PC-3 (cell line): ENCODE measurements around the gene CA10. TPM values are rescaled to one million over a fixed set of nuclear protein-coding genes. Genes with fewer than 3 reads are reported as not detected.

Experiments used
- ATAC-seq: fragments of 200-7000 bp; cut with Tn5 transposase; 2 replicates; pipeline ENCODE4 v1.9.1; 2020; ENCODE audit warnings: mild to moderate bottlenecking, moderate library complexity
- BruUV-seq: library from RNA; stranded (reverse); fragments of 400-500 nt; replicated peaks from 2 replicates; lab custom pipeline; 2021; lab: Mats Ljungman, UMichigan
- CTCF ChIA-PET: fragments of 300-600 bp; sonication (Branson Sonifier 250); formaldehyde crosslinking; loops from one replicate; lab custom pipeline; 2022; ENCODE audit warnings: antibody characterized with exemption; lab: Charles Lee
- POLR2A ChIA-PET: fragments of 300-600 bp; sonication (Branson Sonifier 250); formaldehyde crosslinking; loops from one replicate; lab custom pipeline; 2022; ENCODE audit warnings: antibody characterized with exemption; ENCODE audit not compliant: unreplicated experiment; lab: Charles Lee
- DNase-seq: peaks from one replicate; pipeline ENCODE4 v3.0.0-alpha.2; 2015
- H2AFZ ChIP-seq: fragments of 300-600 bp; sonication (generic); 2 replicates; pipeline ENCODE4 v1.6.0; 2016; ENCODE audit warnings: antibody characterized with exemption, low read length
- H3F3A ChIP-seq: fragments of 300-600 bp; sonication (generic); one replicate; pipeline ENCODE4 v1.6.0; 2017; ENCODE audit warnings: antibody characterized with exemption, low read length, control low read depth, mild to moderate bottlenecking; ENCODE audit not compliant: unreplicated experiment
- H3K27ac ChIP-seq: fragments of 300-600 bp; sonication (generic); 2 replicates; pipeline ENCODE4 v1.5.1; 2016; ENCODE audit warnings: mild to moderate bottlenecking, low read length
- H3K27me3 ChIP-seq: fragments of 300-600 bp; sonication (generic); 2 replicates; pipeline ENCODE4 v1.6.1; 2016; ENCODE audit warnings: low read length, mixed read lengths
- H3K36me3 ChIP-seq: fragments of 300-600 bp; sonication (generic); 2 replicates; pipeline ENCODE4 v1.6.1; 2016; ENCODE audit warnings: low read depth, mixed run types, low read length, mixed read lengths
- H3K4me1 ChIP-seq: fragments of 300-600 bp; sonication (generic); 2 replicates; pipeline ENCODE4 v1.5.1; 2016; ENCODE audit warnings: low read length; ENCODE audit not compliant: insufficient read depth
- H3K4me2 ChIP-seq: fragments of 300-600 bp; sonication (generic); 2 replicates; pipeline ENCODE4 v1.6.0; 2016; ENCODE audit warnings: low read length
- H3K4me3 ChIP-seq: fragments of 300-600 bp; sonication (generic); 2 replicates; pipeline ENCODE4 v1.5.1; 2016; ENCODE audit warnings: mild to moderate bottlenecking, low read length, mixed read lengths
- H3K79me2 ChIP-seq: fragments of 300-600 bp; sonication (generic); 2 replicates; pipeline ENCODE4 v1.6.1; 2017; ENCODE audit warnings: low read length, mixed read lengths
- H3K9ac ChIP-seq: fragments of 300-600 bp; sonication (generic); 2 replicates; pipeline ENCODE4 v1.6.0; 2016; ENCODE audit warnings: mild to moderate bottlenecking, low read length
- H3K9me2 ChIP-seq: fragments of 300-600 bp; sonication (generic); replicated peaks from 2 replicates; pipeline ENCODE4 v1.6.1; 2016; ENCODE audit warnings: mixed run types, low read length, mixed read lengths
- H3K9me3 ChIP-seq: fragments of 300-600 bp; sonication (generic); 2 replicates; pipeline ENCODE4 v1.6.1; 2016; ENCODE audit warnings: low read length, mixed read lengths
- H4K20me1 ChIP-seq: fragments of 300-600 bp; sonication (generic); 2 replicates; pipeline ENCODE4 v1.6.1; 2016; ENCODE audit warnings: low read length, mixed read lengths
- EZH2 ChIP-seq: fragments of 300-600 bp; sonication (generic); IDR thresholded peaks from one replicate; pipeline ENCODE4 v1.6.1; 2017; ENCODE audit warnings: antibody characterized with exemption, mild to moderate bottlenecking, low read length; ENCODE audit not compliant: unreplicated experiment
- EZH2phosphoT487 ChIP-seq: fragments of 300-600 bp; sonication (generic); IDR thresholded peaks from 2 replicates; pipeline ENCODE4 v1.6.1; 2018; ENCODE audit warnings: mild to moderate bottlenecking, antibody characterized with exemption, low read length, borderline replicate concordance
- intact Hi-C: fragments of 100-400 bp; cut with micrococcal nuclease; formaldehyde crosslinking; loops from 2 replicates; pipeline ENCODE4 v1.9.0; 2023
- total RNA-seq: library from RNA; depleted of rRNA; stranded (reverse); fragments of >200 nt; gene quantifications from 2 replicates; pipeline ENCODE4 v1.2.3, GENCODE V29; 2014
- TF ChIP-seq, protein P1 (sequence below): fragments of 300-600 bp; sonication (generic); conservative IDR thresholded peaks from 2 replicates; pipeline ENCODE4 v1.5.1; 2017; ENCODE audit warnings: antibody characterized with exemption, low read depth, mild to moderate bottlenecking, low read length

CA10 gene
- total RNA-seq, 1 experiment from 2014 or later = not detected

DNA sequence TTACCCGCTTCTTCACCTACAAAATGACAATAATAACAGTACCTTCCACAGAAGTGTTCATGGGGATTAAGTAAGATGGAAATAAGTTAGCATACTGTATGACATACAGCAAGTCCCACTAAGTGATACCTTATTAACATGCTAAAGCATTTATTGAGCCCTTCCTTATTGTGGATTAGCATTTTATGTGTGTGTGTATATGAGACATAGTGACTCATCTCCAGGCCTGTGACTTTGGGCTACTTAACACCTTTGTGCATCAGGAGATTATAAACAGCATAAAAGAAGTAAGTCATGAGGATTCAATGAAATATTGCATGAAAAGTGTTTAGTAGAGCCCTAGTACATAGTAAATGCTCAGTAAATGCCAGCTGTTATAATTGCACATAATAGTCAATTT lies 52.9 kb downstream of the CA10 start:
- Histone ChIP-seq H3K4me3 (no peak overlapping the region), H3K9me2 (no peaks in the 10 kb centered on the region), H3K4me2 (no peak overlapping the region), H4K20me1 (no peaks in the 10 kb centered on the region), H3K36me3 (no peaks in the 10 kb centered on the region), H3K27ac (no peak overlapping the region), H3F3A (no peaks in the 10 kb centered on the region), H3K4me1 (no peaks in the 10 kb centered on the region), H3K9ac (no peak overlapping the region), H3K27me3 (peaks cover 7% of the 10 kb centered on the region), H3K79me2 (no peaks in the 10 kb centered on the region), H2AFZ (no peak overlapping the region), H3K9me3 (peaks cover 3% of the 10 kb centered on the region; the same call in 1 of the 2 replicates)
- BruUV-seq = no TSS peak
- no peak for TF ChIP-seq EZH2
- no peak for TF ChIP-seq EZH2phosphoT487
- CTCF ChIA-PET = interaction anchor here (0.6 kb wide), 1 partner anchor 335 kb away, joined by 9 read pairs; no protein-coding TSS in a partner anchor
- intact Hi-C loops = no loop called here
- POLR2A ChIA-PET = no interaction called here
- no peak for ATAC-seq
- peak; percentile 10 for DNase-seq

DNA sequence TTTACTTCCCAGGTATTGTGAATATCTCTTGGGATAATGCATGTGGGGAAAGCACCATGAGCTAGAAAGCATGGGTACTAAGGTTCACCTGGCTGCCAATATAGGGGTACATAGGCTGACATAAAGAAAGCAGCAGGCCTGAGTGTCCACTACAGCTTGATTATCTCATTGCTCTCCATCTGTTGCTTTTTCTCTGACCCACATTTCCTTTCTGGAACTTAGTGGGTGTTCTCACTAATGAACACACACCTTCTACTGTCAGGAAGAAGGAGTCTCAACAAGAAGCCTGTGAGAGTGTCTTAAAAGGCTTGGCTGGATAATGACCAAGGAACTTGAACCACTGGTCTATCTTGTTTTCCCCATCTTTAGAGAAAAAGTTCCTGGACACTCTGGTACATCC lies 62.5 kb downstream of the CA10 start:
- Histone ChIP-seq H3K4me3 (no peak overlapping the region), H3K4me1 (no peaks in the 10 kb centered on the region), H3K36me3 (no peaks in the 10 kb centered on the region), H3K9ac (no peak overlapping the region), H3K27me3 (peaks cover 13% of the 10 kb centered on the region; the same call in 1 of the 2 replicates), H3F3A (no peaks in the 10 kb centered on the region), H3K9me2 (no peaks in the 10 kb centered on the region), H3K4me2 (no peak overlapping the region), H2AFZ (no peak overlapping the region), H3K79me2 (no peaks in the 10 kb centered on the region), H3K27ac (no peak overlapping the region), H4K20me1 (no peaks in the 10 kb centered on the region), H3K9me3 (peaks cover 4% of the 10 kb centered on the region; the same call in 1 of the 2 replicates)
- DNase-seq (no peak), ATAC-seq (no peak)
- CTCF ChIA-PET = no interaction called here
- intact Hi-C loops = no loop called here
- TF ChIP-seq, protein P1, sequence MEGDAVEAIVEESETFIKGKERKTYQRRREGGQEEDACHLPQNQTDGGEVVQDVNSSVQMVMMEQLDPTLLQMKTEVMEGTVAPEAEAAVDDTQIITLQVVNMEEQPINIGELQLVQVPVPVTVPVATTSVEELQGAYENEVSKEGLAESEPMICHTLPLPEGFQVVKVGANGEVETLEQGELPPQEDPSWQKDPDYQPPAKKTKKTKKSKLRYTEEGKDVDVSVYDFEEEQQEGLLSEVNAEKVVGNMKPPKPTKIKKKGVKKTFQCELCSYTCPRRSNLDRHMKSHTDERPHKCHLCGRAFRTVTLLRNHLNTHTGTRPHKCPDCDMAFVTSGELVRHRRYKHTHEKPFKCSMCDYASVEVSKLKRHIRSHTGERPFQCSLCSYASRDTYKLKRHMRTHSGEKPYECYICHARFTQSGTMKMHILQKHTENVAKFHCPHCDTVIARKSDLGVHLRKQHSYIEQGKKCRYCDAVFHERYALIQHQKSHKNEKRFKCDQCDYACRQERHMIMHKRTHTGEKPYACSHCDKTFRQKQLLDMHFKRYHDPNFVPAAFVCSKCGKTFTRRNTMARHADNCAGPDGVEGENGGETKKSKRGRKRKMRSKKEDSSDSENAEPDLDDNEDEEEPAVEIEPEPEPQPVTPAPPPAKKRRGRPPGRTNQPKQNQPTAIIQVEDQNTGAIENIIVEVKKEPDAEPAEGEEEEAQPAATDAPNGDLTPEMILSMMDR = no peak
- no peak for TF ChIP-seq EZH2phosphoT487
- no peak for TF ChIP-seq EZH2
- no TSS peak for BruUV-seq
- POLR2A ChIA-PET = no interaction called here

DNA sequence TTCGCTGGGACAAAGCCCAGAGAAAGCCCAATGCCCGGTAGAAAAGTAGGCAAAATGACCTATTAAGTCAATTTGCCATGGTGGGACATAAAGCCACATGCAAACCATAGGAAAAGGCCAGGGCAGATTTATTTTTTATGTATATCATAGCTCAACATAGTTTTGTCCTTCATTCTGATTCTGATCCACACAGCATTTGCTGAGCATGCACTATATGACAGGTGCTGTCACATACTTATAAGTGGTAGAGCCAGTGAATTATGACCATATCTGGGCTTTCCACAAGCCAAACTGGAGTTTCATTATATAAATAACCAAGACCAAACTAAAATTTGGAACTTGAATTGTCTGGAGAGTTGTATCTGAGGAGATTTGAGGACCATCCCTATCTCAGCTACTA lies 74.3 kb downstream of the CA10 start:
- Histone ChIP-seq H3K79me2 (no peaks in the 10 kb centered on the region), H3F3A (no peaks in the 10 kb centered on the region), H3K36me3 (no peaks in the 10 kb centered on the region), H4K20me1 (no peaks in the 10 kb centered on the region), H3K4me2 (no peak overlapping the region), H3K4me1 (no peaks in the 10 kb centered on the region), H2AFZ (no peak overlapping the region), H3K4me3 (no peak overlapping the region), H3K27me3 (no peaks in the 10 kb centered on the region), H3K9me2 (no peaks in the 10 kb centered on the region), H3K9ac (no peak overlapping the region), H3K9me3 (peaks cover 7% of the 10 kb centered on the region; the same call in 1 of the 2 replicates), H3K27ac (no peak overlapping the region)
- CTCF ChIA-PET = no interaction called here
- no TSS peak for BruUV-seq
- ATAC-seq = no peak
- DNase-seq = no peak
- POLR2A ChIA-PET = interaction anchor here (0.6 kb wide), 1 partner anchor 1920 kb away, joined by 3 read pairs; no protein-coding TSS in a partner anchor
- TF ChIP-seq, protein P1 = no peak
- TF ChIP-seq EZH2 = no peak
- no peak for TF ChIP-seq EZH2phosphoT487
- intact Hi-C loops = no loop called here
